HEK293 (cell line): ENCODE data around the gene SSH3.

Experiments
- CTCF ChIA-PET: fragments of 350-600 bp; formaldehyde crosslinking; extraction: SDS; loops from one replicate; lab custom pipeline; 2021; ENCODE audit warnings: antibody characterized with exemption; lab: Yijun Ruan, JAX
- POLR2A ChIA-PET: fragments of 300-600 bp; formaldehyde crosslinking; extraction: SDS; loops from one replicate; lab custom pipeline; 2020; ENCODE audit warnings: antibody characterized with exemption, inconsistent platforms; lab: Yijun Ruan, JAX
- H3K27ac ChIP-seq: fragments of 200-500 bp; sonication (Bioruptor generic); 2 replicates; pipeline ENCODE4 v1.5.1; 2014; ENCODE audit warnings: low read depth, low read length, control low read depth, inconsistent platforms; ENCODE audit errors: extremely low read depth
- H3K36me3 ChIP-seq, 2 experiments: fragments of 200-500 bp in 1 of 2; sonication (Bioruptor generic) in 1 of 2; 1 replicate in 1 of 2; 2 replicates in 1 of 2; pipeline ENCODE4 v1.5.1; 2014 to 2017; ENCODE audit warnings: inconsistent platforms in 2 of 2, low read length in 2 of 2; ENCODE audit not compliant: control insufficient read depth in 2 of 2, insufficient read depth in 1 of 2
- H3K4me1 ChIP-seq: fragments of 200-500 bp; sonication (Bioruptor generic); 2 replicates; pipeline ENCODE4 v1.5.1; 2014; ENCODE audit warnings: mild to moderate bottlenecking, low read length, inconsistent platforms; ENCODE audit not compliant: control insufficient read depth, insufficient read depth
- H3K4me3 ChIP-seq: 2 replicates; pipeline ENCODE4 v1.5.1; 2011; ENCODE audit warnings: low read depth, mild to moderate bottlenecking, control low read depth, low read length, moderate library complexity
- H3K9me3 ChIP-seq: fragments of 200-500 bp; sonication (Bioruptor generic); 2 replicates; pipeline ENCODE4 v1.5.1; 2014; ENCODE audit warnings: low read depth, low read length, inconsistent platforms; ENCODE audit not compliant: control insufficient read depth, insufficient read depth
- HOXA7 ChIP-seq: sonication (generic); formaldehyde crosslinking; IDR thresholded peaks from 2 replicates; pipeline ENCODE4 v1.8.1; 2022; ENCODE audit warnings: missing genetic modification reagents, borderline replicate concordance
- PRDM10 ChIP-seq: fragments of 450-650 bp; formaldehyde crosslinking; IDR thresholded peaks from 2 replicates; pipeline ENCODE4 v1.5.1; 2016; ENCODE audit warnings: missing biosample characterization, missing genetic modification characterization
- YY2 ChIP-seq: fragments of 450-650 bp; formaldehyde crosslinking; IDR thresholded peaks from 2 replicates; pipeline ENCODE4 v1.5.1; 2016; ENCODE audit warnings: missing biosample characterization, missing genetic modification characterization
- ZBTB48 ChIP-seq: fragments of 450-650 bp; formaldehyde crosslinking; IDR thresholded peaks from 2 replicates; pipeline ENCODE4 v1.5.1; 2016; ENCODE audit warnings: missing biosample characterization, missing genetic modification characterization
- ZEB2 ChIP-seq: fragments of 450-650 bp; formaldehyde crosslinking; IDR thresholded peaks from 2 replicates; pipeline ENCODE4 v1.5.1; 2016; ENCODE audit warnings: missing biosample characterization, missing genetic modification characterization
- ZNF140 ChIP-seq: fragments of 450-650 bp; formaldehyde crosslinking; IDR thresholded peaks from 2 replicates; pipeline ENCODE4 v1.5.1; 2016; ENCODE audit warnings: missing biosample characterization, missing genetic modification characterization
- ZNF169 ChIP-seq: fragments of 450-650 bp; formaldehyde crosslinking; IDR thresholded peaks from 2 replicates; pipeline ENCODE4 v1.5.1; 2016; ENCODE audit warnings: missing biosample characterization, missing genetic modification characterization
- ZNF280C ChIP-seq: fragments of 450-650 bp; formaldehyde crosslinking; IDR thresholded peaks from 2 replicates; pipeline ENCODE4 v1.5.1; 2016; ENCODE audit warnings: missing biosample characterization, missing genetic modification characterization
- ZNF560 ChIP-seq: fragments of 450-650 bp; formaldehyde crosslinking; IDR thresholded peaks from 2 replicates; pipeline ENCODE4 v1.5.1; 2017; ENCODE audit warnings: missing biosample characterization, missing genetic modification characterization, borderline replicate concordance
- ZNF621 ChIP-seq: fragments of 450-650 bp; formaldehyde crosslinking; IDR thresholded peaks from 2 replicates; pipeline ENCODE4 v1.5.1; 2017; ENCODE audit warnings: missing biosample characterization, missing genetic modification characterization
- ZNF639 ChIP-seq: fragments of 450-650 bp; formaldehyde crosslinking; IDR thresholded peaks from 2 replicates; pipeline ENCODE4 v1.5.1; 2016; ENCODE audit warnings: missing biosample characterization, missing genetic modification characterization
- ZNF658 ChIP-seq: fragments of 450-650 bp; formaldehyde crosslinking; IDR thresholded peaks from 2 replicates; pipeline ENCODE4; 2016; ENCODE audit warnings: missing biosample characterization, missing genetic modification characterization
- ZNF677 ChIP-seq: fragments of 450-650 bp; IDR thresholded peaks from 2 replicates; pipeline ENCODE4 v1.5.0; 2018; ENCODE audit warnings: missing biosample characterization, mild to moderate bottlenecking, missing genetic modification characterization, moderate library complexity
- ZNF792 ChIP-seq: fragments of 450-650 bp; formaldehyde crosslinking; IDR thresholded peaks from 2 replicates; pipeline ENCODE4 v1.5.1; 2016; ENCODE audit warnings: missing biosample characterization, missing genetic modification characterization

Gene SSH3

DNA sequence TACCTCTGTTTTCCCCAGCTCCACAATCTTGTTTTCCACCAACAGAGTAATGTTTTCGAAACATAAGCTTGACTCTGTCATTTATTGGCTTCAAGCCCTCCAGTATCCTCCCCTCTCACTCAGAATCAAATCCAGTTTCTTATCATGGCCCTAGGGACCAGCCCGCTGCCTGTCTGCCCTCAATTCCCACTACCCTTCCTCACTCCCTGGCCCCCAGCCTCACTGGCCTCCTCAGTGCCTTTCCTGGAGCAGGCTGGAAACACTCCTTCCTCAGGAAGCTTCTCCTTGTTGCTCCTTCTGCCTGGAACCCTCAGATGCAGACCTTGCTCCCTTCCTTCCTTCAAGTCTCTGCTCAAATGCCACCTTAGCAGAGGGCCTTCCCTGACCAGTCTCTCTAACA, 46.1 kb downstream of the SSH3 start:
- H3K4me1 ChIP-seq = no peaks in the 10 kb centered on the region
- no peak overlapping the region for H3K4me3 ChIP-seq
- H3K27ac ChIP-seq = no peak overlapping the region
- ChIA-PET CTCF (interaction anchor here (0.6 to 30.4 kb wide), 6 partner anchors 12 to 1126 kb away, joined by 3 to 898 read pairs (median 5); partner anchors contain the start of genes CLCF1 and RAD9A), POLR2A (interaction anchor here (1.3 kb wide), 1 partner anchor 21 kb away, joined by 4 read pairs; no protein-coding TSS in a partner anchor)
- H3K9me3 ChIP-seq = no peaks in the 10 kb centered on the region
- H3K36me3 ChIP-seq = no peaks in the 10 kb centered on the region
- TF ChIP-seq ZNF792 (tag by site-specific recombination) (no peak), ZEB2 (no peak), ZNF677 (no peak), ZNF621 (tag by site-specific recombination) (no peak), ZNF169 (tag by site-specific recombination) (no peak)

GRCh38 chr11:67349928-67350465, 46.7 kb downstream of the SSH3 start:
- no peaks in the 10 kb centered on the region for H3K36me3 ChIP-seq
- CTCF ChIA-PET = interaction anchor here (1.0 to 30.4 kb wide), 8 partner anchors 8 to 265 kb away, joined by 3 to 898 read pairs (median 22); partner anchors contain the start of genes CLCF1 and RAD9A
- no peak overlapping the region for H3K27ac ChIP-seq
- POLR2A ChIA-PET = interaction anchor here (0.6 to 1.3 kb wide), 2 partner anchors 21 to 125 kb away, joined by 4 to 7 read pairs; no protein-coding TSS in a partner anchor
- no peak overlapping the region for H3K4me3 ChIP-seq
- no peaks in the 10 kb centered on the region for H3K4me1 ChIP-seq
- TF ChIP-seq PRDM10 (tag by site-specific recombination) (no peak), ZNF560 (no peak), ZEB2 (no peak), ZBTB48 (tag by site-specific recombination) (no peak), ZNF639 (no peak), ZNF658 (no peak), ZNF280C (tag by site-specific recombination) (no peak), ZNF140 (tag by site-specific recombination) (no peak), YY2 (tag by site-specific recombination) (no peak), HOXA7 (CRISPR knock-in tag) (no peak)
- H3K9me3 ChIP-seq = no peaks in the 10 kb centered on the region
